Activated gamma-delta T cell treated with Interleukin-2 at 50 U/mL for 16 hours (primary cell): ENCODE measurements around the gene ARID3A.
A peak's percentile ranks its signal among the peaks of the same experiment; 100 is the strongest.
"Not testable (repeated sequence)": the region's sequence is repeated elsewhere in the genome, so short reads cannot be mapped to it uniquely, and the experiment has no call there.

Experiments
- DNase-seq: peaks from one replicate; pipeline ENCODE4 v3.0.0-alpha.2; 2020

Gene ARID3A

GRCh38 chr19:1019980-1020867, 94.4 kb downstream of the ARID3A start:
- DNase-seq = peak; percentile 53

GRCh38 chr19:1020868-1021425, 95.1 kb downstream of the ARID3A start, which contains the start of gene TMEM259:
Gene TMEM259 (minus strand): TSS chr19:1021123. CDS start chr19:1020996, 127 bp downstream.
- peak; percentile 98 for DNase-seq

- DNase-seq = not testable (repeated sequence)
Observed at GRCh38 chr19:1023883-1024188, 98.0 kb downstream of the ARID3A start.

GRCh38 chr19:1025080-1025479, 99.2 kb downstream of the ARID3A start:
- DNase-seq = not testable (repeated sequence)
